DND-41 (cell line): ENCODE results near the gene ITGAE.

ENCODE experiments used
- ATAC-seq: fragments of 200-7000 bp; cut with Tn5 transposase; 3 replicates; pipeline ENCODE4 v1.9.1; 2021; ENCODE audit warnings: low read depth; ENCODE audit not compliant: insufficient read depth
- DNase-seq: peaks from one replicate; pipeline ENCODE4 v3.0.0-alpha.2; 2020
- H2AFZ ChIP-seq: 2 replicates; pipeline ENCODE4 v1.6.0; 2012; ENCODE audit warnings: low read depth, low read length
- H3K27ac ChIP-seq: 2 replicates; pipeline ENCODE4 v1.5.1; 2012; ENCODE audit warnings: low read length, inconsistent platforms
- H3K27me3 ChIP-seq: fragments of 200-600 bp; sonication (generic); 2 replicates; pipeline ENCODE4 v1.6.0; 2012; ENCODE audit warnings: low read length, mild to moderate bottlenecking, inconsistent platforms; ENCODE audit not compliant: insufficient read depth, poor library complexity
- H3K36me3 ChIP-seq: 2 replicates; pipeline ENCODE4 v1.5.1; 2012; ENCODE audit warnings: low read length, inconsistent platforms; ENCODE audit not compliant: insufficient read depth
- H3K4me1 ChIP-seq: 2 replicates; pipeline ENCODE4 v1.5.1; 2012; ENCODE audit warnings: mild to moderate bottlenecking, low read length; ENCODE audit not compliant: insufficient read depth
- H3K4me2 ChIP-seq: 2 replicates; pipeline ENCODE4 v1.6.0; 2012; ENCODE audit warnings: mild to moderate bottlenecking, moderate library complexity, low read length, inconsistent platforms; ENCODE audit not compliant: insufficient read depth
- H3K4me3 ChIP-seq, 2 experiments: fragments of 200-600 bp in 1 of 2; shearing (Covaris generic) in 1 of 2; 2 replicates each; pipeline ENCODE4 v1.5.1; 2012 to 2016; ENCODE audit warnings: inconsistent platforms in 2 of 2, low read length in 2 of 2, mild to moderate bottlenecking in 2 of 2, low read depth in 1 of 2, moderate library complexity in 1 of 2
- H3K79me2 ChIP-seq: 2 replicates; pipeline ENCODE4 v1.6.0; 2012; ENCODE audit warnings: low read length, inconsistent platforms; ENCODE audit not compliant: insufficient read depth
- H3K9ac ChIP-seq: 2 replicates; pipeline ENCODE4 v1.6.0; 2012; ENCODE audit warnings: low read depth, mild to moderate bottlenecking, inconsistent platforms, low read length, moderate library complexity
- H3K9me3 ChIP-seq: 2 replicates; pipeline ENCODE4 v1.5.1; 2012; ENCODE audit warnings: low read length, moderate library complexity, mild to moderate bottlenecking, inconsistent platforms; ENCODE audit not compliant: insufficient read depth, severe bottlenecking
- H4K20me1 ChIP-seq: 2 replicates; pipeline ENCODE4 v1.6.0; 2012; ENCODE audit warnings: low read length; ENCODE audit not compliant: insufficient read depth
- EZH2 ChIP-seq: IDR thresholded peaks from 3 replicates; pipeline ENCODE4 v1.6.1; 2012; ENCODE audit warnings: borderline replicate concordance, low read depth, mild to moderate bottlenecking, moderate library complexity, low read length, inconsistent platforms; ENCODE audit not compliant: severe bottlenecking
- TF ChIP-seq, protein P1 (sequence below): IDR thresholded peaks from 2 replicates; pipeline ENCODE4 v1.5.1; 2012; ENCODE audit warnings: borderline replicate concordance, low read length, moderate library complexity, mild to moderate bottlenecking; ENCODE audit not compliant: poor library complexity, severe bottlenecking; ENCODE audit errors: extremely low read depth

Gene ITGAE

DNA sequence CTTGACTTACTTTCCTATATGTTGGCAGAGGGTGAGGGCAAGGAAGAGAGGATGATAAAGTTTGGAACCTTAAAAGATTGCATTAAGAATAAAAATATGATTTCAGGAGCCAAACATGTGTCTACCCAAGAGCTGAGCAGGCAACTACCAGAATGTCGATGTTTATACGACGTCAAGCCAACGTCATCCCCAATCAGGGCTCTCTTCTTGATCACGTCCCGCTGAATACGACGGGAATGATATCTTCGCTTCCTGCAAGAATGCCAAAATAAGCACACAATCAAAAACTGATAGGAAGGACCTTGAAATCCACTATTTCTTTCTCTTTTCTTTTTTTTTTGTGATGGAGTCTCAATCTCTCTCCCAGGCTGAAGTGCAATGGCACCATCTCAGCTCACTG lies 20.1 kb upstream of the ITGAE start:
- no peak overlapping the region for H3K4me3 ChIP-seq
- H3K79me2 ChIP-seq, result no peaks in the 10 kb centered on the region
- ATAC-seq (no peak), DNase-seq (no peak)
- H3K27ac ChIP-seq, result no peak overlapping the region
- no peak overlapping the region for H3K4me2 ChIP-seq
- TF ChIP-seq EZH2, result no peak
- TF ChIP-seq, protein P1, sequence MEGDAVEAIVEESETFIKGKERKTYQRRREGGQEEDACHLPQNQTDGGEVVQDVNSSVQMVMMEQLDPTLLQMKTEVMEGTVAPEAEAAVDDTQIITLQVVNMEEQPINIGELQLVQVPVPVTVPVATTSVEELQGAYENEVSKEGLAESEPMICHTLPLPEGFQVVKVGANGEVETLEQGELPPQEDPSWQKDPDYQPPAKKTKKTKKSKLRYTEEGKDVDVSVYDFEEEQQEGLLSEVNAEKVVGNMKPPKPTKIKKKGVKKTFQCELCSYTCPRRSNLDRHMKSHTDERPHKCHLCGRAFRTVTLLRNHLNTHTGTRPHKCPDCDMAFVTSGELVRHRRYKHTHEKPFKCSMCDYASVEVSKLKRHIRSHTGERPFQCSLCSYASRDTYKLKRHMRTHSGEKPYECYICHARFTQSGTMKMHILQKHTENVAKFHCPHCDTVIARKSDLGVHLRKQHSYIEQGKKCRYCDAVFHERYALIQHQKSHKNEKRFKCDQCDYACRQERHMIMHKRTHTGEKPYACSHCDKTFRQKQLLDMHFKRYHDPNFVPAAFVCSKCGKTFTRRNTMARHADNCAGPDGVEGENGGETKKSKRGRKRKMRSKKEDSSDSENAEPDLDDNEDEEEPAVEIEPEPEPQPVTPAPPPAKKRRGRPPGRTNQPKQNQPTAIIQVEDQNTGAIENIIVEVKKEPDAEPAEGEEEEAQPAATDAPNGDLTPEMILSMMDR, result no peak
- no peak overlapping the region for H3K9ac ChIP-seq
- H2AFZ ChIP-seq, result no peak overlapping the region
- peaks cover 97% of the 10 kb centered on the region for H3K36me3 ChIP-seq
- no peaks in the 10 kb centered on the region for H3K4me1 ChIP-seq
- H3K9me3 ChIP-seq, result no peaks in the 10 kb centered on the region
- H4K20me1 ChIP-seq, result no peaks in the 10 kb centered on the region; the same call in 1 of the 2 replicates
- no peaks in the 10 kb centered on the region for H3K27me3 ChIP-seq

DNA sequence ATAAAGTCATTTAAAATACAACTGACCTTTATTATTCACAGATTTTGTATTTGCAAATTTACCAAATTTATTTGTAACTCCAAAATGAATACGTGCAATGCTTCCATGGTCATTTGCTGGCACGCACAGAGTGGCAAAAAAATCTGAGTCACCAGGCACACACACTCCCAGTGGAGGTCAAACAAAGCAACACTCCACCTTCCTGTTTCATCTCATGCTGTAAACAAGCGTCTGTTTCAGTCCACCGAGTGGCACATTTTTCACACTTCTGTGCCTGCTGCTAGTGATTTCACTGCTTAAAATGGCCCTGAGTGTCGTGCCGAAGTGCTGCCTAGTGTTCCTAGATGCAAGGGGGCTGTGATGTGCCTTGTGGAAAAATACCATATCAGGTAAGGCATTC lies 17.8 kb upstream of the ITGAE start:
- ATAC-seq (no peak), DNase-seq (no peak)
- H3K36me3 ChIP-seq, result peaks cover 97% of the 10 kb centered on the region
- no peaks in the 10 kb centered on the region for H3K79me2 ChIP-seq
- no peaks in the 10 kb centered on the region for H3K9me3 ChIP-seq
- no peak overlapping the region for H3K4me3 ChIP-seq
- H3K9ac ChIP-seq, result no peak overlapping the region
- H3K27me3 ChIP-seq, result no peaks in the 10 kb centered on the region
- H2AFZ ChIP-seq, result no peak overlapping the region
- no peaks in the 10 kb centered on the region for H4K20me1 ChIP-seq
- H3K27ac ChIP-seq, result no peak overlapping the region
- H3K4me1 ChIP-seq, result no peaks in the 10 kb centered on the region
- H3K4me2 ChIP-seq, result no peak overlapping the region
- no peak for TF ChIP-seq EZH2
- TF ChIP-seq, protein P1, result no peak

DNA sequence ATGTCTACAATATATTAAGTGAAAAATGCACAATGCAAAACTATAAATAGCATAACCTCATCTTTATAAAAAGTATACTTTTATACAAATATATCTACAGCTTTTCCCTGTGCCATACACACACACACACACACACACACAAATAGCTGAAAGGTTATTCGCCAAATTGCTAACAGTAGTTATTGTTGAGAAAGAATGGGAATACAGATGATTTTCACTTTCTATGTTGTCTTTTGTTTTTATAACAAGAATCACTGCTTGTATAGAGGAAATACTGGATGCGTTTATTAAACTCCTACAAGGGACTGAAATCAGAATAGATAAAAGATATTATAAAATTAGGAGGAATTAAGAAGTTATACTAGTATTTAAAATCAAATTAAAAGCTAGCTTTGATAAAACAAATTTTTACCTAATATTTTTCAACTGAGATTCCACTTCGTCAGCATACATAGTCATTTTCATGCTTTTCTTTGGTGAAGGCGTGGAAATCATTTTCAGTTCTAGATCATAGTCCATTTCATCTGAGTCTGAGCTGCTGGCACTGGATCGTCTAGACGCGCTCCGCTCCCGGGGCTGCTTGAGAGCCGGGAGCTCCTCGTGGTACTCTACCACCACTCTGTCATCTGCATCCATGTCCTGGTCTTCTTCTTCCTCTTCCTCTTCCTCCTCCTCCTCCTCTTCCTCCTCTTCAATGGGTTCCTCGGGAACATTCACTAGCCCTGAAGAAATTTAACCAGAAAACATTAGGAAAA lies 17.0 kb upstream of the ITGAE start:
- TF ChIP-seq EZH2, result no peak
- TF ChIP-seq, protein P1, result no peak
- H3K4me2 ChIP-seq, result no peak overlapping the region
- no peaks in the 10 kb centered on the region for H3K4me1 ChIP-seq
- no peaks in the 10 kb centered on the region for H3K9me3 ChIP-seq
- ATAC-seq (no peak), DNase-seq (no peak)
- H3K36me3 ChIP-seq, result peaks cover 98% of the 10 kb centered on the region
- no peaks in the 10 kb centered on the region for H4K20me1 ChIP-seq
- no peaks in the 10 kb centered on the region for H3K27me3 ChIP-seq
- H3K27ac ChIP-seq, result no peak overlapping the region
- H3K4me3 ChIP-seq, result no peak overlapping the region
- no peak overlapping the region for H3K9ac ChIP-seq
- H2AFZ ChIP-seq, result no peak overlapping the region
- no peaks in the 10 kb centered on the region for H3K79me2 ChIP-seq
